WTC11 (cell line): ENCODE data around the gene NPAT. TPM values are rescaled to one million over a fixed set of nuclear protein-coding genes. Genes with fewer than 3 reads are reported as not detected.

Source experiments
- ATAC-seq: fragments of 200-7000 bp; cut with Tn5 transposase; 2 replicates; pipeline ENCODE4 v1.10.0; 2021; ENCODE audit warnings: mild to moderate bottlenecking, moderate library complexity
- CTCF ChIA-PET: fragments of 300-600 bp; sonication (Branson Sonifier 250); formaldehyde crosslinking; loops from one replicate; lab custom pipeline; 2021; ENCODE audit warnings: antibody characterized with exemption; lab: Charles Lee
- POLR2A ChIA-PET: fragments of 350-600 bp; sonication (Branson Sonifier 250); formaldehyde crosslinking; loops from one replicate; lab custom pipeline; 2021; ENCODE audit warnings: antibody characterized with exemption; lab: Charles Lee
- DNase-seq: peaks from one replicate; pipeline ENCODE4 v3.0.0; 2021; ENCODE audit warnings: low spot score
- H3K27ac Mint-ChIP-seq: 2 replicates; pipeline ENCODE4 v1.8.0; 2021; ENCODE audit warnings: mixed read lengths
- H3K27me3 Mint-ChIP-seq: 2 replicates; pipeline ENCODE4 v1.8.0; 2021; ENCODE audit warnings: low read depth, mild to moderate bottlenecking, moderate library complexity, mixed read lengths
- H3K36me3 Mint-ChIP-seq: 2 replicates; pipeline ENCODE4 v1.8.0; 2021; ENCODE audit warnings: mixed read lengths
- H3K4me1 Mint-ChIP-seq: 2 replicates; pipeline ENCODE4 v1.8.0; 2022; ENCODE audit warnings: mixed read lengths
- H3K4me3 Mint-ChIP-seq: 2 replicates; pipeline ENCODE4 v1.8.0; 2021; ENCODE audit warnings: mild to moderate bottlenecking, moderate library complexity, mixed read lengths
- H3K9me3 Mint-ChIP-seq: 2 replicates; pipeline ENCODE4 v1.8.0; 2021; ENCODE audit warnings: mixed read lengths
- EMX1 ChIP-seq: fragments of 250-450 bp; sonication (Bioruptor Pico); IDR thresholded peaks from 2 replicates; pipeline ENCODE4 v1.8.0; 2021; ENCODE audit warnings: mild to moderate bottlenecking
- ETV6 ChIP-seq: sonication (generic); formaldehyde crosslinking; IDR thresholded peaks from 2 replicates; pipeline ENCODE4 v1.8.1; 2022; ENCODE audit warnings: mild to moderate bottlenecking, missing genetic modification reagents
- GTF2I ChIP-seq: fragments of 250-450 bp; sonication (Bioruptor Pico); conservative IDR thresholded peaks from 2 replicates; pipeline ENCODE4 v1.4.0; 2021; ENCODE audit warnings: mild to moderate bottlenecking
- HMGA2 ChIP-seq: fragments of 250-450 bp; sonication (Bioruptor Pico); IDR thresholded peaks from 2 replicates; pipeline ENCODE4 v1.4.0; 2021; ENCODE audit warnings: mild to moderate bottlenecking, moderate library complexity
- MXD4 ChIP-seq: fragments of 250-450 bp; sonication (Bioruptor Pico); IDR thresholded peaks from 2 replicates; pipeline ENCODE4 v1.8.0; 2021; ENCODE audit warnings: mild to moderate bottlenecking, moderate library complexity, borderline replicate concordance
- NFATC4 ChIP-seq: fragments of 250-450 bp; sonication (Bioruptor Pico); IDR thresholded peaks from 2 replicates; pipeline ENCODE4 v1.9.0; 2021; ENCODE audit warnings: mild to moderate bottlenecking
- TEAD1 ChIP-seq: sonication (generic); formaldehyde crosslinking; IDR thresholded peaks from 2 replicates; pipeline ENCODE4 v1.8.0; 2022; ENCODE audit warnings: mild to moderate bottlenecking, missing genetic modification reagents
- ZBTB21 ChIP-seq: sonication (generic); formaldehyde crosslinking; IDR thresholded peaks from 2 replicates; pipeline ENCODE4 v1.8.1; 2023; ENCODE audit warnings: mild to moderate bottlenecking, missing genetic modification reagents, borderline replicate concordance
- ZNF121 ChIP-seq: sonication (generic); formaldehyde crosslinking; IDR thresholded peaks from 2 replicates; pipeline ENCODE4 v1.8.0; 2023; ENCODE audit warnings: missing genetic modification reagents
- total RNA-seq: library from RNA; stranded (reverse); gene quantifications from 3 replicates; pipeline ENCODE4 v1.2.3, GENCODE V29; 2021
- TF ChIP-seq, protein P1 (sequence below): sonication (generic); formaldehyde crosslinking; IDR thresholded peaks from 2 replicates; pipeline ENCODE4 v1.8.0; 2022; ENCODE audit warnings: missing genetic modification reagents
- TF ChIP-seq, protein P2 (sequence below): sonication (generic); formaldehyde crosslinking; IDR thresholded peaks from 2 replicates; pipeline ENCODE4 v1.8.0; 2022; ENCODE audit warnings: mild to moderate bottlenecking, missing genetic modification reagents
- TF ChIP-seq, protein P3 (sequence below): sonication (generic); formaldehyde crosslinking; IDR thresholded peaks from 2 replicates; pipeline ENCODE4 v1.8.1; 2023; ENCODE audit warnings: mild to moderate bottlenecking, missing genetic modification reagents, moderate library complexity
- TF ChIP-seq, protein P4 (sequence below): fragments of 250-450 bp; sonication (Bioruptor Pico); IDR thresholded peaks from 2 replicates; pipeline ENCODE4 v1.9.0; 2021; ENCODE audit warnings: moderate library complexity, mild to moderate bottlenecking, inconsistent platforms, borderline replicate concordance
- TF ChIP-seq, protein P5 (sequence below): fragments of 250-450 bp; sonication (Bioruptor Pico); IDR thresholded peaks from 2 replicates; pipeline ENCODE4 v1.9.0; 2021; ENCODE audit warnings: mild to moderate bottlenecking, borderline replicate concordance
- TF ChIP-seq, protein P6 (sequence below): fragments of 250-450 bp; sonication (Bioruptor Pico); IDR thresholded peaks from 2 replicates; pipeline ENCODE4 v2.1.2; 2022; ENCODE audit warnings: mild to moderate bottlenecking, moderate library complexity

Gene NPAT
- total RNA-seq, 1 experiment from 2014 or later, result 17.2 TPM

DNA sequence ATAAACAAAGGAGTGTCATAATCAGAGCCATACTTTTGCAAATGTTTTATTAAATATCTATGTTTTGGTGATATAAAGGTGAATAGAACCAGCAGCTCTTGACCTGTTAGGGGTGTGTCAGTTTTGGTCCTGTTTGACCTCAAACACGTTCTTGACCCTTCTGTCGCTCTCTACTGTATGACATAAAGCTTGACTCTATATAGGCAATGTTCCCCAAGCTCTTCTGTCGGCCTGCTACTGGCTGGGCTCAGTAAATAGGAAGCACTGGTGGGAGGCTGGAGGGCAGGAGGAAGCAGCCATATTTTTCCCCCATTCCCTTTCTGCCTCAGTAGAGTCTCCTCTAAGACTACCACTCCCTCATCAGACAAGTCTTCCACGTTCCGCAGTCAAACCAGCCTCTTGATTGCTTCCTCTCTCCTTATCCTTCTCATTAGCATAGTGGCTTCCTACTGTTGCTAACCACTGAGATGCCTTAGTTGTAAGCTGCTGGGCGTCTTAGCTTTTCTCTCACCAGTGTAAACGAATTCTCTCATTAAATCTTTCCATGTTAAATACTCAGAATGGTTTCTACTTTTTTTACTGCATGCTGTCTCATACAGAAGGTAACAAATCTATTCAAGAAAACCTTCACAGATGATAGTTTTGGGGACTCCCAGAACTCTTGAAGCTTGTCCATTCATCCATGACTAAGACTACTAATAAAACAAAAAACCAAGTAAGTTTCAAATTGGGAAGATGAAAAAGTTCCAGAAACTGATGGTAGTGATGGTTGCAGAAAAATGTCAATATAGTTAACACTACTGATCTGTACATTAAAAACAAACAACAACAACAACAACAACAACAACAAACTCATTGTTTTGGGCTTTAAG, 3.3 kb downstream of the NPAT start (continued):
- TF ChIP-seq, protein P1, sequence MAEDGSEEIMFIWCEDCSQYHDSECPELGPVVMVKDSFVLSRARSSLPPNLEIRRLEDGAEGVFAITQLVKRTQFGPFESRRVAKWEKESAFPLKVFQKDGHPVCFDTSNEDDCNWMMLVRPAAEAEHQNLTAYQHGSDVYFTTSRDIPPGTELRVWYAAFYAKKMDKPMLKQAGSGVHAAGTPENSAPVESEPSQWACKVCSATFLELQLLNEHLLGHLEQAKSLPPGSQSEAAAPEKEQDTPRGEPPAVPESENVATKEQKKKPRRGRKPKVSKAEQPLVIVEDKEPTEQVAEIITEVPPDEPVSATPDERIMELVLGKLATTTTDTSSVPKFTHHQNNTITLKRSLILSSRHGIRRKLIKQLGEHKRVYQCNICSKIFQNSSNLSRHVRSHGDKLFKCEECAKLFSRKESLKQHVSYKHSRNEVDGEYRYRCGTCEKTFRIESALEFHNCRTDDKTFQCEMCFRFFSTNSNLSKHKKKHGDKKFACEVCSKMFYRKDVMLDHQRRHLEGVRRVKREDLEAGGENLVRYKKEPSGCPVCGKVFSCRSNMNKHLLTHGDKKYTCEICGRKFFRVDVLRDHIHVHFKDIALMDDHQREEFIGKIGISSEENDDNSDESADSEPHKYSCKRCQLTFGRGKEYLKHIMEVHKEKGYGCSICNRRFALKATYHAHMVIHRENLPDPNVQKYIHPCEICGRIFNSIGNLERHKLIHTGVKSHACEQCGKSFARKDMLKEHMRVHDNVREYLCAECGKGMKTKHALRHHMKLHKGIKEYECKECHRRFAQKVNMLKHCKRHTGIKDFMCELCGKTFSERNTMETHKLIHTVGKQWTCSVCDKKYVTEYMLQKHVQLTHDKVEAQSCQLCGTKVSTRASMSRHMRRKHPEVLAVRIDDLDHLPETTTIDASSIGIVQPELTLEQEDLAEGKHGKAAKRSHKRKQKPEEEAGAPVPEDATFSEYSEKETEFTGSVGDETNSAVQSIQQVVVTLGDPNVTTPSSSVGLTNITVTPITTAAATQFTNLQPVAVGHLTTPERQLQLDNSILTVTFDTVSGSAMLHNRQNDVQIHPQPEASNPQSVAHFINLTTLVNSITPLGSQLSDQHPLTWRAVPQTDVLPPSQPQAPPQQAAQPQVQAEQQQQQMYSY, result no peak

DNA sequence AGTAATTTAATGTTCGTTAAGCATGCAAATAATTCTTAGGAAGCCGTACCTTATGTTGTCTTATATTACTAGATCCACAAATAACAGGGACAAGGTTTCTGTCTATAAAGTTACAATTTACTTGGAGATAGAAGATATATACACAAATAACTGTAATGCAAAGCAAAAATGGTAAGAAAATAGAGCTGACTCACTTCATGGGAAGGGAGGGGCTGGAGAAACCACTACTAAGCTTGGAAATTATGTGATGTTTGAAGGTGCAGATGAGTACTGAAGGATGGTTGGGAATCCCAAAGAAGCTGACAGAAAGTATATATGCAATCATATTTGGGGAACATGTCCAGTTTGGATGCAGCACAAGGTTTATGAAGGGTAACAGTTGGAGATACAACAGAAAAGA, 4.0 kb downstream of the NPAT start:
- ChIA-PET POLR2A (interaction anchor here (0.6 kb wide), 1 partner anchor 77 kb away, joined by 6 read pairs; no protein-coding TSS in a partner anchor), CTCF (no interaction called here)
- TF ChIP-seq, protein P2, sequence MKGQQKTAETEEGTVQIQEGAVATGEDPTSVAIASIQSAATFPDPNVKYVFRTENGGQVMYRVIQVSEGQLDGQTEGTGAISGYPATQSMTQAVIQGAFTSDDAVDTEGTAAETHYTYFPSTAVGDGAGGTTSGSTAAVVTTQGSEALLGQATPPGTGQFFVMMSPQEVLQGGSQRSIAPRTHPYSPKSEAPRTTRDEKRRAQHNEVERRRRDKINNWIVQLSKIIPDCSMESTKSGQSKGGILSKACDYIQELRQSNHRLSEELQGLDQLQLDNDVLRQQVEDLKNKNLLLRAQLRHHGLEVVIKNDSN (CRISPR knock-in tag), result no peak
- TF ChIP-seq, protein P3, sequence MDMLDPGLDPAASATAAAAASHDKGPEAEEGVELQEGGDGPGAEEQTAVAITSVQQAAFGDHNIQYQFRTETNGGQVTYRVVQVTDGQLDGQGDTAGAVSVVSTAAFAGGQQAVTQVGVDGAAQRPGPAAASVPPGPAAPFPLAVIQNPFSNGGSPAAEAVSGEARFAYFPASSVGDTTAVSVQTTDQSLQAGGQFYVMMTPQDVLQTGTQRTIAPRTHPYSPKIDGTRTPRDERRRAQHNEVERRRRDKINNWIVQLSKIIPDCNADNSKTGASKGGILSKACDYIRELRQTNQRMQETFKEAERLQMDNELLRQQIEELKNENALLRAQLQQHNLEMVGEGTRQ (CRISPR knock-in tag), result no peak
- TF ChIP-seq ZNF121 (CRISPR knock-in tag), result no peak
- no peak for TF ChIP-seq EMX1
- no peak for TF ChIP-seq ZBTB21
- TF ChIP-seq, protein P4, sequence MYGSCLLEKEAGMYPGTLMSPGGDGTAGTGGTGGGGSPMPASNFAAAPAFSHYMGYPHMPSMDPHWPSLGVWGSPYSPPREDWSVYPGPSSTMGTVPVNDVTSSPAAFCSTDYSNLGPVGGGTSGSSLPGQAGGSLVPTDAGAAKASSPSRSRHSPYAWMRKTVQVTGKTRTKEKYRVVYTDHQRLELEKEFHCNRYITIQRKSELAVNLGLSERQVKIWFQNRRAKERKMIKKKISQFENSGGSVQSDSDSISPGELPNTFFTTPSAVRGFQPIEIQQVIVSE (CRISPR knock-in tag), result no peak
- no peak for TF ChIP-seq ETV6
- TF ChIP-seq, protein P5, sequence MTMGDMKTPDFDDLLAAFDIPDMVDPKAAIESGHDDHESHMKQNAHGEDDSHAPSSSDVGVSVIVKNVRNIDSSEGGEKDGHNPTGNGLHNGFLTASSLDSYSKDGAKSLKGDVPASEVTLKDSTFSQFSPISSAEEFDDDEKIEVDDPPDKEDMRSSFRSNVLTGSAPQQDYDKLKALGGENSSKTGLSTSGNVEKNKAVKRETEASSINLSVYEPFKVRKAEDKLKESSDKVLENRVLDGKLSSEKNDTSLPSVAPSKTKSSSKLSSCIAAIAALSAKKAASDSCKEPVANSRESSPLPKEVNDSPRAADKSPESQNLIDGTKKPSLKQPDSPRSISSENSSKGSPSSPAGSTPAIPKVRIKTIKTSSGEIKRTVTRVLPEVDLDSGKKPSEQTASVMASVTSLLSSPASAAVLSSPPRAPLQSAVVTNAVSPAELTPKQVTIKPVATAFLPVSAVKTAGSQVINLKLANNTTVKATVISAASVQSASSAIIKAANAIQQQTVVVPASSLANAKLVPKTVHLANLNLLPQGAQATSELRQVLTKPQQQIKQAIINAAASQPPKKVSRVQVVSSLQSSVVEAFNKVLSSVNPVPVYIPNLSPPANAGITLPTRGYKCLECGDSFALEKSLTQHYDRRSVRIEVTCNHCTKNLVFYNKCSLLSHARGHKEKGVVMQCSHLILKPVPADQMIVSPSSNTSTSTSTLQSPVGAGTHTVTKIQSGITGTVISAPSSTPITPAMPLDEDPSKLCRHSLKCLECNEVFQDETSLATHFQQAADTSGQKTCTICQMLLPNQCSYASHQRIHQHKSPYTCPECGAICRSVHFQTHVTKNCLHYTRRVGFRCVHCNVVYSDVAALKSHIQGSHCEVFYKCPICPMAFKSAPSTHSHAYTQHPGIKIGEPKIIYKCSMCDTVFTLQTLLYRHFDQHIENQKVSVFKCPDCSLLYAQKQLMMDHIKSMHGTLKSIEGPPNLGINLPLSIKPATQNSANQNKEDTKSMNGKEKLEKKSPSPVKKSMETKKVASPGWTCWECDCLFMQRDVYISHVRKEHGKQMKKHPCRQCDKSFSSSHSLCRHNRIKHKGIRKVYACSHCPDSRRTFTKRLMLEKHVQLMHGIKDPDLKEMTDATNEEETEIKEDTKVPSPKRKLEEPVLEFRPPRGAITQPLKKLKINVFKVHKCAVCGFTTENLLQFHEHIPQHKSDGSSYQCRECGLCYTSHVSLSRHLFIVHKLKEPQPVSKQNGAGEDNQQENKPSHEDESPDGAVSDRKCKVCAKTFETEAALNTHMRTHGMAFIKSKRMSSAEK (CRISPR knock-in tag), result no peak
- no peak for TF ChIP-seq TEAD1 (CRISPR knock-in tag)
- TF ChIP-seq, protein P6, sequence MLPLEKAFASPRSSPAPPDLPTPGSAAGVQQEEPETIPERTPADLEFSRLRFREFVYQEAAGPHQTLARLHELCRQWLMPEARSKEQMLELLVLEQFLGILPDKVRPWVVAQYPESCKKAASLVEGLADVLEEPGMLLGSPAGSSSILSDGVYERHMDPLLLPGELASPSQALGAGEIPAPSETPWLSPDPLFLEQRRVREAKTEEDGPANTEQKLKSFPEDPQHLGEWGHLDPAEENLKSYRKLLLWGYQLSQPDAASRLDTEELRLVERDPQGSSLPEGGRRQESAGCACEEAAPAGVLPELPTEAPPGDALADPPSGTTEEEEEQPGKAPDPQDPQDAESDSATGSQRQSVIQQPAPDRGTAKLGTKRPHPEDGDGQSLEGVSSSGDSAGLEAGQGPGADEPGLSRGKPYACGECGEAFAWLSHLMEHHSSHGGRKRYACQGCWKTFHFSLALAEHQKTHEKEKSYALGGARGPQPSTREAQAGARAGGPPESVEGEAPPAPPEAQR (CRISPR knock-in tag), result no peak
- TF ChIP-seq HMGA2 (CRISPR knock-in tag), result no peak
- no peak for TF ChIP-seq GTF2I (CRISPR knock-in tag)
- TF ChIP-seq NFATC4 (CRISPR knock-in tag), result no peak
- no peak for TF ChIP-seq MXD4 (CRISPR knock-in tag)
- Mint-ChIP-seq H3K27ac (no peak overlapping the region; the same call in 1 of the 2 replicates), H3K4me3 (no peak overlapping the region), H3K4me1 (peaks cover 28% of the 10 kb centered on the region), H3K27me3 (no peaks in the 10 kb centered on the region), H3K9me3 (no peaks in the 10 kb centered on the region), H3K36me3 (peaks cover 4% of the 10 kb centered on the region; the same call in 1 of the 2 replicates)
- ATAC-seq, result no peak
- DNase-seq, result no peak
